Thyroid gland (tissue), 4 donors: ENCODE measurements around the gene ADSS1. TPM values are rescaled to one million over a fixed set of nuclear protein-coding genes. Genes with fewer than 3 reads are reported as not detected.

ENCODE experiments used
- DNase-seq, 2 donors: peaks; one replicate each; pipeline ENCODE4 v3.0.0-alpha.2; 2019
- H3K27ac ChIP-seq, 3 donors: fragments of 200-600 bp; sonication (generic); 1 replicate in 2 of 3; 2 replicates in 1 of 3; pipeline ENCODE4 v1.5.1; 2016 to 2019; ENCODE audit warnings: mild to moderate bottlenecking in 1 of 3, moderate library complexity in 1 of 3
- H3K27me3 ChIP-seq: fragments of 200-600 bp; sonication (generic); one replicate; pipeline ENCODE4 v1.5.1; 2019
- H3K36me3 ChIP-seq, 2 donors: fragments of 200-600 bp; sonication (generic); one replicate each; pipeline ENCODE4 v1.5.1; 2016 to 2019
- H3K4me1 ChIP-seq, 2 donors: fragments of 200-600 bp; sonication (generic); one replicate each; pipeline ENCODE4 v1.5.1; 2017 to 2019
- H3K4me3 ChIP-seq, 3 donors: fragments of 200-600 bp; sonication (generic); replicated peaks in 1 of 3; 1 replicate in 2 of 3; 2 replicates in 1 of 3; pipeline ENCODE4 v1.5.1; 2016; ENCODE audit warnings: mild to moderate bottlenecking in 1 of 3
- H3K9me3 ChIP-seq: fragments of 200-600 bp; sonication (generic); one replicate; pipeline ENCODE4 v1.5.1; 2017
- CTCF ChIP-seq, 6 experiments: fragments of 200-600 bp in 3 of 6; fragments of 450-650 bp in 3 of 6; sonication (generic) in 3 of 6; IDR thresholded peaks; one replicate each; pipeline ENCODE4 v1.5.1; 2016 to 2019; ENCODE audit warnings: antibody characterized with exemption in 6 of 6, mild to moderate bottlenecking in 2 of 6, inconsistent platforms in 1 of 6, moderate library complexity in 1 of 6
- POLR2A ChIP-seq, 2 donors: fragments of 450-650 bp; IDR thresholded peaks; one replicate each; pipeline ENCODE4 v1.6.1; 2017; ENCODE audit warnings: antibody characterized with exemption in 2 of 2, mild to moderate bottlenecking in 2 of 2, moderate library complexity in 1 of 2
- WGBS, 2 donors: methylation state at CpG; one replicate each; pipeline ENCODE4 v1.1.5; 2017; 5-methylcytosine and 5-hydroxymethylcytosine counted together
- intact Hi-C: fragments of 100-400 bp; cut with DNase I; formaldehyde crosslinking; loops from one replicate; pipeline ENCODE4 v1.15.1; 2023
- total RNA-seq, 4 donors: library from RNA; depleted of rRNA; stranded (reverse); fragments of >200 nt; gene quantifications; one replicate each; pipeline ENCODE4 v1.2.3, GENCODE V29; 2016

ADSS1 gene
- total RNA-seq, 4 donors from 2014 or later = 13.6 to 26.2 (median 18.9) TPM

GRCh38 chr14:104691546-104692260 lies 32.3 kb upstream of the ADSS1 start:
- Histone ChIP-seq H3K4me3 (no peak overlapping the region), H3K9me3 (no peaks in the 10 kb centered on the region), H3K4me1 (peaks cover 34 to 59% of the 10 kb centered on the region in 2 donors), H3K27ac (no peak overlapping the region), H3K36me3 (no peaks in the 10 kb centered on the region), H3K27me3 (no peaks in the 10 kb centered on the region)
- intact Hi-C loops = no loop called here
- WGBS, 2 donors = 83 to 88% methylated on average over 15 to 16 of the region's 19 CpGs
- no peak for DNase-seq
- TF ChIP-seq POLR2A (IDR thresholded peaks at IDR 0.05) = no peak
- no peak for TF ChIP-seq CTCF (IDR thresholded peaks at IDR 0.05)

GRCh38 chr14:104692261-104692938 lies 31.6 kb upstream of the ADSS1 start:
- no peak overlapping the region for H3K27ac ChIP-seq
- WGBS, 2 donors = 91% methylated on average over 7 of the region's 15 CpGs

GRCh38 chr14:104692939-104693315 lies 31.1 kb upstream of the ADSS1 start:
- Histone ChIP-seq H3K27ac (no peak overlapping the region), H3K27me3 (no peaks in the 10 kb centered on the region), H3K9me3 (no peaks in the 10 kb centered on the region), H3K4me3 (no peak overlapping the region), H3K4me1 (peaks cover 41 to 65% of the 10 kb centered on the region in 2 donors), H3K36me3 (no peaks in the 10 kb centered on the region)
- intact Hi-C loops = no loop called here
- 72 to 80% methylated on average over 1 to 5 of the region's 5 CpGs for WGBS, 2 donors
- TF ChIP-seq CTCF (IDR thresholded peaks at IDR 0.05) (no peak), POLR2A (IDR thresholded peaks at IDR 0.05) (no peak)
- DNase-seq = no peak

More at GRCh38 chr14:104692261-104692938, 31.6 kb upstream of the ADSS1 start:
- H3K36me3 ChIP-seq = no peaks in the 10 kb centered on the region
- H3K4me3 ChIP-seq = no peak overlapping the region
- no peak for DNase-seq
- no peaks in the 10 kb centered on the region for H3K27me3 ChIP-seq
- H3K4me1 ChIP-seq = peaks cover 41 to 65% of the 10 kb centered on the region in 2 donors
- H3K9me3 ChIP-seq = no peaks in the 10 kb centered on the region
- intact Hi-C loops = no loop called here
- TF ChIP-seq POLR2A (IDR thresholded peaks at IDR 0.05) = no peak
- TF ChIP-seq CTCF (IDR thresholded peaks at IDR 0.05) = no peak

GRCh38 chr14:104693482-104694431 lies 30.3 kb upstream of the ADSS1 start:
- Histone ChIP-seq H3K27me3 (no peaks in the 10 kb centered on the region), H3K4me3 (no peak overlapping the region), H3K27ac (no peak overlapping the region), H3K9me3 (no peaks in the 10 kb centered on the region), H3K4me1 (peaks cover 37 to 65% of the 10 kb centered on the region in 2 donors), H3K36me3 (no peaks in the 10 kb centered on the region)
- intact Hi-C loops = no loop called here
- TF ChIP-seq CTCF (IDR thresholded peaks at IDR 0.05) = no peak
- no peak for TF ChIP-seq POLR2A (IDR thresholded peaks at IDR 0.05)
- DNase-seq = no peak
- WGBS, 2 donors = 84 to 91% methylated on average over 12 to 21 of the region's 26 CpGs
